Measurements from ENCODE around the gene LRRTM4.
"Not testable (repeated sequence)": the region's sequence is repeated elsewhere in the genome, so short reads cannot be mapped to it uniquely, and the experiment has no call there.

DNA sequence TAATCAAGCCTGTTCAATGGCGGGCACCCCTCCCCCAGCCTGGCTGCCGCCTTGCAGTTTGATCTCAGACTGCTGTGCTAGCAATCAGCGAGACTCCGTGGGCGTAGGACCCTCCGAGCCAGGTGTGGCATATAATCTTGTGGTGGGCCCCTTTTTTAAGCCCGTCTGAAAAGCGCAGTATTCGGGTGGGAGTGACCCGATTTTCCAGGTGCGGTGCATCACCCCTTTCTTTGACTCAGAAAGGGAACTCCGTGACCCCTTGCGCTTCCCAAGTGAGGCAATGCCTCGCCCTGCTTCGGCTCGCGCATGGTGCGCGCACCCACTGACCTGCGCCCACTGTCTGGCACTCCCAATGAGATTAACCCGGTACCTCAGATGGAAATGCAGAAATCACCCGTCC is 740.9 kb downstream of the LRRTM4 start:
- not testable (repeated sequence) for TF ChIP-seq CREB1 (IDR thresholded peaks at IDR 0.05); CREB1 (CRISPR knock-in tag; IDR thresholded peaks at IDR 0.05); ZNF256 (CRISPR knock-in tag; conservative IDR thresholded peaks at IDR 0.05); ZNF232 (CRISPR knock-in tag; IDR thresholded peaks at IDR 0.05; ENCODE audit: borderline replicate concordance); KLF13 (CRISPR knock-in tag; IDR thresholded peaks at IDR 0.05); POLR2AphosphoS5 (IDR thresholded peaks at IDR 0.05; ENCODE audit: low read depth, low read length); MYNN (CRISPR knock-in tag; IDR thresholded peaks at IDR 0.05; ENCODE audit: low read depth); RFX5 (IDR thresholded peaks at IDR 0.05; ENCODE audit: low read depth, low read length); ZNF24 (IDR thresholded peaks at IDR 0.05); ZNF331 (CRISPR knock-in tag; IDR thresholded peaks at IDR 0.05); SIN3A (IDR thresholded peaks at IDR 0.05; ENCODE audit: borderline replicate concordance, low read depth, low read length)
- TF ChIP-seq, protein P1, sequence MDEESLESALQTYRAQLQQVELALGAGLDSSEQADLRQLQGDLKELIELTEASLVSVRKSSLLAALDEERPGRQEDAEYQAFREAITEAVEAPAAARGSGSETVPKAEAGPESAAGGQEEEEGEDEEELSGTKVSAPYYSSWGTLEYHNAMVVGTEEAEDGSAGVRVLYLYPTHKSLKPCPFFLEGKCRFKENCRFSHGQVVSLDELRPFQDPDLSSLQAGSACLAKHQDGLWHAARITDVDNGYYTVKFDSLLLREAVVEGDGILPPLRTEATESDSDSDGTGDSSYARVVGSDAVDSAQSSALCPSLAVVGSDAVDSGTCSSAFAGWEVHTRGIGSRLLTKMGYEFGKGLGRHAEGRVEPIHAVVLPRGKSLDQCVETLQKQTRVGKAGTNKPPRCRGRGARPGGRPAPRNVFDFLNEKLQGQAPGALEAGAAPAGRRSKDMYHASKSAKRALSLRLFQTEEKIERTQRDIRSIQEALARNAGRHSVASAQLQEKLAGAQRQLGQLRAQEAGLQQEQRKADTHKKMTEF (CRISPR knock-in tag; IDR thresholded peaks at IDR 0.05): not testable (repeated sequence)
- TF ChIP-seq, protein P2, sequence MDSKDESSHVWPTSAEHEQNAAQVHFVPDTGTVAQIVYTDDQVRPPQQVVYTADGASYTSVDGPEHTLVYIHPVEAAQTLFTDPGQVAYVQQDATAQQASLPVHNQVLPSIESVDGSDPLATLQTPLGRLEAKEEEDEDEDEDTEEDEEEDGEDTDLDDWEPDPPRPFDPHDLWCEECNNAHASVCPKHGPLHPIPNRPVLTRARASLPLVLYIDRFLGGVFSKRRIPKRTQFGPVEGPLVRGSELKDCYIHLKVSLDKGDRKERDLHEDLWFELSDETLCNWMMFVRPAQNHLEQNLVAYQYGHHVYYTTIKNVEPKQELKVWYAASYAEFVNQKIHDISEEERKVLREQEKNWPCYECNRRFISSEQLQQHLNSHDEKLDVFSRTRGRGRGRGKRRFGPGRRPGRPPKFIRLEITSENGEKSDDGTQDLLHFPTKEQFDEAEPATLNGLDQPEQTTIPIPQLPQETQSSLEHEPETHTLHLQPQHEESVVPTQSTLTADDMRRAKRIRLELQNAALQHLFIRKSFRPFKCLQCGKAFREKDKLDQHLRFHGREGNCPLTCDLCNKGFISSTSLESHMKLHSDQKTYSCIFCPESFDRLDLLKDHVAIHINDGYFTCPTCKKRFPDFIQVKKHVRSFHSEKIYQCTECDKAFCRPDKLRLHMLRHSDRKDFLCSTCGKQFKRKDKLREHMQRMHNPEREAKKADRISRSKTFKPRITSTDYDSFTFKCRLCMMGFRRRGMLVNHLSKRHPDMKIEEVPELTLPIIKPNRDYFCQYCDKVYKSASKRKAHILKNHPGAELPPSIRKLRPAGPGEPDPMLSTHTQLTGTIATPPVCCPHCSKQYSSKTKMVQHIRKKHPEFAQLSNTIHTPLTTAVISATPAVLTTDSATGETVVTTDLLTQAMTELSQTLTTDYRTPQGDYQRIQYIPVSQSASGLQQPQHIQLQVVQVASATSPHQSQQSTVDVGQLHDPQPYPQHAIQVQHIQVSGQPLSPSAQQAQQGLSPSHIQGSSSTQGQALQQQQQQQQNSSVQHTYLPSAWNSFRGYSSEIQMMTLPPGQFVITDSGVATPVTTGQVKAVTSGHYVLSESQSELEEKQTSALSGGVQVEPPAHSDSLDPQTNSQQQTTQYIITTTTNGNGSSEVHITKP (CRISPR knock-in tag; IDR thresholded peaks at IDR 0.05; ENCODE audit: low read depth): not testable (repeated sequence)
